ENCODE measurements around the gene TNFRSF4. TPM values are rescaled to one million over a fixed set of nuclear protein-coding genes. Genes with fewer than 3 reads are reported as not detected.

Gene TNFRSF4
- total and polyA plus RNA-seq, 2 of the 8 experiments (the other 6 are each of a cell fraction or from before 2014, with no cell fraction given): 0.06 TPM; not detected in 1

- TF ChIP-seq BRCA1 (IDR thresholded peaks at IDR 0.05; ENCODE audit: low read depth, low read length): no peak
Measured at GRCh38 chr1:1178794-1179331, 35.1 kb downstream of the TNFRSF4 start (continued).
